Stimulated activated CD8-positive, alpha-beta memory T cell treated with anti-CD3 and anti-CD28 coated beads, Interleukin-15, amount 100 ng/mL, for 48 hours (primary cell): Measurements from ENCODE around the gene SSB.
"Not testable (repeated sequence)": the region's sequence is repeated elsewhere in the genome, so short reads cannot be mapped to it uniquely, and the experiment has no call there.

Experiments
- DNase-seq, 2 donors: peaks; one replicate each; pipeline ENCODE4 v3.0.0-alpha.2; 2020; ENCODE audit warnings: low read depth in 2 of 2

SSB gene

DNA sequence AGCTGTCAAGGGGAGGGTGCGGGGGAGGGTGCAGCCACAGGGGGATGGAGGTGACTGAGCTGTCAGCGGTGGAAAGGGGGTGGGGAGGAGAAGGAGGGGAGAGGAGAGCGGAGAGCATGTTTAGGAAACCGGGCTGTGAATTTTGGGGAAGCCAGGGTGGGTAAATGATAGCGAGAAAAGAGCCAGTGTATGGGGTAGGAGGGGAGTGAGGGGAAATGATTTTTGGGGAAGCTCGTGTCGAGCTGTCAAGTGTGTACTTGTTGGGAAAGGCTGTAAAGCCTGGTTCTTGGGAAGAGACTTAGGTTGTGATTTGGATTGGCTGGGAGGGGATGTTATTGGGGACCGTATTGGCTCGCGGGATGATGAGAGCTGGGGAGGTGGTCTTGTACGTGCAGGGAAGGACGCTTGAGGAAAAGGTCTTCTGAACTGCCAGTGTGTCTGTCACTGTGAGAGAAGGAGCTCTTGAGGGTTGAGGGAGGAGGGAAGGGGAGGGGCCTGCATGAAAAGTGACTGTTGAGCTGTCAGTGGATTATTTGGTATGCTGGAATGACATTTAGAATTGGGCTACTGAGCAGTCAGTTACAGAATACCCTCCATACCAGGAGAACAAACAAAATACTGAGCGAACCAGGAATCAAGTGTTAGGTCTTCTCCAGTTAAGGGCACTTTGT is 29.6 kb downstream of the SSB start:
- DNase-seq = peak; percentile 26 to 40

DNA sequence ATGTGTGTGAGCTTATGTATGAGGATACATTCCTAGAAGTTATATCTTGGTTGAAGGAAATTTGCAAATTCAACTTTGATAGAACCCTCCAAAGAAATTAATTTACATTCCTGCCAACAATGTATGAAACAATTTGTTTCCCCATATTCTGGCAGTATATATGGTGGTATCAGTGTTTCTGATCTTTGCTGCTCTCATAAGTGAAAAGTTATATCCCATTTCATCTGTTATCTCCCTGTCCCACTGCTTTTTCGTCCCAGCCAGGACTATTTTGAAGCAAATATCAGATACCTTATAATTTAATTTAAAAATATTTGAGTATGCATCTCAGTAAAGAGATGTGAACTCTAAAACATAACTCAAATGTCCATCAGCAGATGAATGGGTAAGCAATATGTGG is 35.7 kb downstream of the SSB start:
- DNase-seq = no peak

DNA sequence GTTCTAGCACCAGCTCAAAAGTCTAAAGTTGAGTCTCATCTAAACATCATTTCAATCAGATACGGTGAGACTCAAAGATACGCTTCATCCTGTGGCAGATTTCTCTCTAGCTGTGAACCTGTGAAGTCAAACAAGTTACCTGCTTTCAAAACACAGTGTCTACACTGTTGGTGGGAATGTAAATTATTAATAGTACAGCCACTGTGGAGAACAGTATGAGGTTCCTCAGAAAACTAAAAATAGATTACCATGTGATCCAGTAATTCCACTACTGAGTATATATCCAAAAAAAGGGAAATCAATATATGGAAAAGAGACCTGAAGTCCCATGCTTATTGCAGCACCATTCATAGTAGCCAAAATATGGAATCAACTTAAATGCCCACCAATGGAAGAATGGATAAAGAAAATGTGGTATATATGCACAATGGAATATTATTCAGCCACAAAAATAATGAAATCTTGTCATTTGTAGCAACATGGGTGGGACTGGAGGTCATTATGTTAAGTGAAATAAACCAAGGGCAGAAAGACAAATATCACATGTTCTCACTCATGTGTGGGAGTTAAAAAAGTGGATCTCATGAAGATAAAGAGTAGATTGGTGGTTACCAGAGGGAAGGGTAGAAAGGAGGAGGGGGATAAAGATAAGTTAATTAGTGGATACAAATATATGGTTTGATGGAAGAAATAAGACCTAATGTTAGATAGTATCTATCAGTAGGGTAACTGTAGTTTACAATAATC is 40.2 kb downstream of the SSB start:
- no peak for DNase-seq

DNA sequence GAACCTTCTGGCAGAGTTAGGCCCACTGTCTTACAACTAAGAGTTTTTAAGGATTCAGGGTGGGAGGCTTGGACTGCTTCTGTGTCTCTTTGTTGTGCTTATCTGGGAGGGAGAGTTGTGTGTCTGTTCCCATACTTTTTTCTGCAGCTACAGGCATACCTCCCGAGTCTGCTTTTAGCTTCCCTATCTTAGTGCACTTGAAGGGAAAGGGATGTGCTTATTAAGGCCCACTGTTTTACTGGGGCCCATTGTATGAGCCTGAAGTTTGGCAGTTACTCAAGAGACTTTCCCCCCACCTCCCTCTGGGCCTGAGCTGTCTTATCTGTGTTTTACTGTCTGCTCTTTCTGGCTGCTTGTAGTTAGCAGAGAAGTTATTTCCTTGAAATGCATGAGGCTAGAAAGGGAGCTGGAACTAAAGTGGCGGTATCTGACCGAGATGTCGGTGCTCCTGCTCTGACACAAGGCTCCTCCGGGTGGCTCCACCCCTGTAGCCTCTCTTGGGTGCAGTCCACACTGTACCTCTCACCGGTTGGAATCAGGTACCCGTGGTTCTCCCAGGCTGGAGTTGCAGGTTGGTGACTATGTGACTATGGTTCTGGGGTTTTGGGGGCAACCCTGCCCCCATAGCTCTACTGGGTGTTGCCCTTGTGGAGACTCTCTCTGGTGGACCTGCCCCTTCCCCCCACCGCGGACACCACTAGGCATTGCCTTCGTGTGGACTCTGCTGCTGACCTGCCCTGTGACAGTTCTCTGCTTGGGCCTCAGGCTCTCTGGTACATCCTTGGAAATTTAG is 41.5 kb downstream of the SSB start:
- no peak for DNase-seq

DNA sequence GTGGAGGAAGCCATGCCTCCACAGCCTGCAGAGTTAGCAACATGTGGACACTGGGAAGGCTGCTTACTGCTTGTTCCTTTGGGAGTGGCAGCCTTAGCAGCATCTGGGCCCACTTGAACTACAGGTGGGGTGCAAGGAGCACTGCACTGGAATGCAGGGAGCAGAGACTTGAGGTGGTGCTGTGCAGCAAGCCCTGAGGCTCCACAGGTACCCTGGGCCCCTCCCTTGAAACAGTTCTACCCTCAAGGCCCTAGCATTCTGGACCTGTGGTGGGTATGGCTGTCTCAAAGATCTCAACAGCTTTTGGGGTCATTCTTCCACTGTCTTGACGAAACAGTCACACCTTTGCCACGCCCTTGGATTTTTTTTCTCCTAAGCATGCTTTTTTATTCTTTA is 42.1 kb downstream of the SSB start:
- no peak for DNase-seq

DNA sequence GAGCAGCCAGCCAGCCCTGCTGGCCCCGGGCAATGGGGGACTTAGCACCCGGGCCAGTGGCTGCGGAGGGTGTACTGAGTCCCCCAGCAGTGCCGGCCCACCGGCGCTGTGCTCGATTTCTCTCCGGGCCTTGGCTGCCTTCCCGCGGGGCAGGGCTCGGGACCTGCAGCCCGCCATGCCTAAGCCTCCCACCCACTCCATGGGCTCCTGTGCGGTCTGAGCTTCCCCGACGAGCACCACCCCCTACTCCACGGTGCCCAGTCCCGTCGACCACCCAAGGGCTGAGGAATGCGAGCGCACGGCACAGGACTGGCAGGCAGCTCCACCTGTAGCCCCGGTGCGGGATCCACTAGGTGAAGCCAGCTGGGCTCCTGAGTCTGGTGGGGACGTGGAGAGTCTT is 43.0 kb downstream of the SSB start:
- DNase-seq = not testable (repeated sequence)

DNA sequence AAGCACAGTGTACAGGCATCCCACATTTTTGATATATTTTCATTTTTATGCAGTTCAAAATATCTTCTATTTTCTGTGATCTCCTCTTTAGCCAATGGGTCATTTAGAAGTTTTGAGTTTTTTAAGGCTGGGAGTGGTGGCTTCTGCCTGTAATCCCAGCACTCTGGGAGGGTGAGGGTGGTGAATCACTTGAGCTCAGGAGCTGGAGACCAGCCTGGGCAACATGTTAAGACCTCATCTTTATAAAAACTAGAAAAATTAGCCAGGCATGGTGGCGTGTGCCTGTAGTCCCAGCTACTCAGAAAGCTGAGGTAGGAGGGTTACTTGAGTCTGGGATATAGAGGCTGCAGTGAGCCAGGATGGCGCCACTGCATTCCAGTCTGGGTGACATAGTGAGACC is 46.3 kb downstream of the SSB start:
- no peak for DNase-seq

DNA sequence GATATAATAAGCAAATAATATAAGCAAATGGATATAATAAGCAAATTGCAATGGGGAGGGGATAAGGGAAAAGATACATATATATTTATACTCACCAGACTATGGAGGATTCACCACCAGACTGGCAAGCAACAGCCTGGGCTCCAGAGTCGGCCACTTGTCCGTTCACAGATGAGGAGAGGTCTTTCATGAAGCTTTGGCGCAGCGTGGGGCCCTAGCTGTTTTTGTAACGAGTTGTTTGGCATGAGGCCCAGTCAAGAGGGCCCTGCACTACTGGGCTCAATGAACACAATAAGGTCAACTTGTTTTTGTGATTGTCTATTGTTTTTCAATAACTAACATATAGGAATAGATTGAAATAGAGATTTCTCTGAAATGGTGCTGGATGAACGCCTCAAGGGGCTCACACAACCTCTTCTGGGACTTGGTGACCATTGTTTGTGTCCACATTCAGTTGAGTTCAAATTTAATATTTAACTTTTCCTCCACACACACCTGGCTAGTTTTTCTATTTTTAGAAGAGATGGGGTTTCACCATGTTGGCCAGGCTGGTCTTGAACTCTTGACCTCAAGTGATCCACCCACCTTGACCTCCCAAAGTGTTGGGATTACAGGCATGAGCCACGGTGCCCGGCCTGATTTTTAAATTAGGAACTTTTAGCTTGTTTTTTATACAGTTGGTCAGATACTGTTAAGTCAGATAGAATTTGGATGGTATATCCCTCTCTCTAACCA is 50.5 kb downstream of the SSB start:
- DNase-seq = not testable (repeated sequence)

DNA sequence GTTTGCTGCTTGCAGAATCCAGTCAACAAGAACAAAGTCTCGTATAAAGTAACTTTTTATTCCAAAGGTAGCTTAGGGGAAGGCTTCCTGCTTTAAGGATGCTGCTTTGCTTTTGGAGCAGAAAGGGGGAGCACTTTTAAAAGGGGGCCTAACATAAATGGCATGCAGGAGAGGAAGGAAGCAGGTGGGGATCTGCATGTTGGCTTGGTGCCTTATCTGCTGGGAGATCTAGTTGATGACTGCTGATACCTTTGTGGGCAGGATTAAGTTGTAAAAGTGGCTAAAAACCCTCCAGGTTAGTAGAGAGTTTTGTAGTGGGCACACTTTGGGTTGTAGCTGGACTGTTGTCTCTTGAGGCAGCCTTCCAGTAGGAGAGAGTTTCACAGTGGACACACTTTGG is 51.0 kb downstream of the SSB start:
- no peak for DNase-seq

DNA sequence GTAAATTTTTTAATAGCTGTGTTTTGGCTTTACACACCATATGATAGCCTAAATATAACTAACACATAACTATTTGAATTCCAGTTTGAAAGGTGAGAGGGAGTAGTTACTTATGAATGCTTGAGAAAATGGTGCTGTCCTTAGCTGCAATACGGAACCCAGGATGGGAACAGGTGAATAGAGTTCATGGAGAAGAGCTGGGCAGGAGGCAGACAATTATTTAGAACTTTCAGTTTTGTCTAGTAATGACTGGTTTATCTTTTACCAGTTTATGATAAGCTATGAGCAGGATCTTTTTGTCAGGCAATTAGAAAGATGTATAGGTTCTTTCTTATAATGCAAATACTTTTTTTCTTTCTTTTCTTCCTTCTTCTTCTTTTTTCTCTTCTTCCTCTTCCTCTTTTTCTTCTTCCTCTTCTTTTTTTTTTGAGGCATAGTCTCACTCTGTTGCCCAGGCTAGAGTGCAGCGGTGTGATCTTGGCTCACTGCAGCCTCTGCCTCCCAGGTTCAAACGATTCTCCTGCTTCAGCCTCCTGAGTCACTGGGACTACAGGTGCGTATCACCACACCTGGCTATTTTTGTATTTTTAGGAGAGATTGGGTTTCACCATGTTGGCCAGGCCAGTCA is 54.5 kb downstream of the SSB start:
- no peak for DNase-seq

DNA sequence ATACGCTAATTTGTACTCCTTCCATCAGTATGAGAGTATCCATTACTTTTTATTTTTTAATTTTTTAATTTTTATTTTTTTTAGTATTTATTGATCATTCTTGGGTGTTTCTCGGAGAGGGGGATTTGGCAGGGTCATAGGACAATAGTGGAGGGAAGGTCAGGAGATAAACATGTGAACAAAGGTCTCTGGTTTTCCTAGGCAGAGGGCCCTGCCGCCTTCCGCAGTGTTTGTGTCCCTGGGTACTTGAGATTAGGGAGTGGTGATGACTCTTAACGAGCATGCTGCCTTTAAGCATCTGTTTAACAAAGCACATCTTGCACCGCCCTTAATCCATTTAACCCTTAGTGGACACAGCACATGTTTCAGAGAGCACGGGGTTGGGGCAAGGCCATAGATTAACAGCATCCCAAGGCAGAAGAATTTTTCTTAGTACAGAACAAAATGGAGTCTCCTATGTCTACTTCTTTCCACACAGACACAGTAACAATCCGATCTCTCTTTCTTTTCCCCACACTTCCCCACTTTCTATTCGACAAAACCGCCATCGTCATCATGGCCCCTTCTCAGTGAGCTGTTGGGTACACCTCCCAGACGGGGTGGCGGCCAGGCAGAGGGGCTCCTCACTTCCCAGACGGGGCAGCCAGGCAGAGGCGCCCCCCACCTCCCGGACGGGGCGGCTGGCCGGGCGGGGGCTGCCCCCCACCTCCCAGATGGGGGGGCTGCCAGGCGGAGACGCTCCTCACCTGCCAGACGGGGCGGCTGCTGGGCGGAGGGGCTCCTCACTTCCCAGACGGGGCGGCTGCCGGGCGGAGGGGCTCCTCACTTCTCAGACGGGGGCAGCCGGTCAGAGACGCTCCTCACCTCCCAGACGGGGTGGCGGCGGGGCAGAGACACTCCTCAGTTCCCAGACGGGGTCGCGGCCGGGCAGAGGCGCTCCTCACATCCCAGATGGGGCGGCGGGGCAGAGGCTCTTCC is 56.9 kb downstream of the SSB start:
- not testable (repeated sequence) for DNase-seq

DNA sequence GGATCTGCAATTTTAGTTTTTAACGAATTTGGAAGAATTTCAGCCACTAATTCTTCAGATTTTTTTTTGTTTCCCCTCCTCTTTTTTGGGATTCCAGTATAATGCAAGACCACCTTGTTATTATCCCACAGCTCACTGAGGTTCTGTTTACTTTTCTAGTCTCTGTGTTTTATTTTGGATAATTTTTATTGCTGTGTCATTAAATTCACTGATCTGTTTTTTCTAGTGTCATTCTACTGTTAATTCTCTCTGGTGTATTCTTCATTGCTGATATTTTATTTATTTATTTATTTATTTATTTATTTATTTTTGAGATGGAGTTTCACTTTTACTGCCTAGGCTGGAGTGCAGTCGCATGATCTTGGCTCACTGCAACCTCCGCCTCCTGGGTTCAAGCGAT is 60.8 kb downstream of the SSB start:
- DNase-seq = no peak

DNA sequence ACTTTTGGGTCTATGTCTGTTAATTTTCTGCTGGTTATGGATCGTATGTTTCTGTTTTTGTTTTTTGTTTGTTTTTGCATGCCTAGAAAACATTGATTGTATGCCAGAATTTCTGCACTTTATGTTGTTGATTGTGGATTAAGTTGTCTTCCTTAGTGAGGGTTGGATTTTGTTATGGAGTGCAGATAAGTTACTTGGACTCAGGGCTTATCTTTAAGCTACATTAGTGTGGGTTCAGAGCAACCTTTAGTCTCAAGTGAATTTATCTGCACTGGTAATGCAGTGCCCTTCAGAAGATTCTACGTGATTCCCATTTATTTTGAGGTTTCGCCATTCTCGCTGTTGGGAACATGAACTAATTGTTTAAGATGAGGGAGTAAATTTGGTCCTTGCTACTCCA is 61.5 kb downstream of the SSB start:
- DNase-seq = no peak
